Body of pancreas (tissue), 4 donors: Measurements from ENCODE around the gene LRRK1. TPM values are rescaled to one million over a fixed set of nuclear protein-coding genes. Genes with fewer than 3 reads are reported as not detected.

Source experiments
- ATAC-seq: fragments of 150-250 bp; one replicate; pipeline ENCODE4 v1.9.1; 2016
- DNase-seq, 4 donors: peaks; one replicate each; pipeline ENCODE4 v3.0.0-alpha.2; 2019
- H3K27ac ChIP-seq, 4 donors: fragments of 200-600 bp; sonication (generic); 1 replicate in 3 of 4; 2 replicates in 1 of 4; pipeline versions ENCODE4 v1.5.1 to v1.6.1; 2016 to 2019; ENCODE audit warnings: mild to moderate bottlenecking in 1 of 4, mixed read lengths in 1 of 4, moderate library complexity in 1 of 4
- H3K27me3 ChIP-seq, 2 donors: fragments of 200-600 bp; sonication (generic); one replicate each; pipeline ENCODE4 v1.6.0; 2016; ENCODE audit warnings: mild to moderate bottlenecking in 1 of 2
- H3K36me3 ChIP-seq, 2 donors: fragments of 200-600 bp; sonication (generic); replicated peaks in 1 of 2; 2 replicates each; pipeline ENCODE4 v1.5.1; 2016; ENCODE audit warnings: low read depth in 2 of 2; ENCODE audit not compliant: insufficient read depth in 1 of 2
- H3K4me1 ChIP-seq: fragments of 200-600 bp; sonication (generic); one replicate; pipeline ENCODE4 v1.6.0; 2016
- H3K4me3 ChIP-seq, 2 donors: fragments of 200-600 bp; sonication (generic); 1 replicate in 1 of 2; 2 replicates in 1 of 2; pipeline ENCODE4 v1.5.1; 2016 to 2019
- H3K9me3 ChIP-seq, 3 donors: fragments of 200-600 bp; sonication (generic); 1 replicate in 2 of 3; 2 replicates in 1 of 3; pipeline ENCODE4 v1.5.1; 2016
- CTCF ChIP-seq, 7 experiments: fragments of 450-650 bp in 4 of 7; fragments of 200-600 bp in 3 of 7; sonication (generic) in 3 of 7; IDR thresholded peaks; one replicate each; pipeline ENCODE4 v1.5.1; 2016 to 2019; ENCODE audit warnings: antibody characterized with exemption in 7 of 7
- POLR2A ChIP-seq, 3 donors: fragments of 450-650 bp; IDR thresholded peaks; one replicate each; pipeline ENCODE4 v1.6.1; 2016; ENCODE audit warnings: antibody characterized with exemption in 3 of 3, mild to moderate bottlenecking in 2 of 3
- WGBS, 2 donors: methylation state at CpG; one replicate each; pipeline ENCODE4 v1.1.5; 2017; 5-methylcytosine and 5-hydroxymethylcytosine counted together
- intact Hi-C: fragments of 100-400 bp; cut with DNase I; formaldehyde crosslinking; loops from one replicate; pipeline ENCODE4 v1.15.1; 2023
- total RNA-seq, 2 donors: library from RNA; depleted of rRNA; stranded (reverse); fragments of >200 nt; gene quantifications; one replicate each; pipeline ENCODE4 v1.1.0, GENCODE V29; 2016

The LRRK1 gene
- total RNA-seq, 2 donors from 2014 or later = 12.2 to 14.0 TPM

GRCh38 chr15:101103598-101103997, 184.4 kb downstream of the LRRK1 start:
- intact Hi-C loops = no loop called here
- TF ChIP-seq CTCF (IDR thresholded peaks at IDR 0.05) (no peak), POLR2A (IDR thresholded peaks at IDR 0.05) (no peak)
- no peak overlapping the region for H3K4me3 ChIP-seq
- ATAC-seq (no peak), DNase-seq (no peak)
- H3K36me3 ChIP-seq = no peaks in the 10 kb centered on the region
- H3K27me3 ChIP-seq = no peaks in the 10 kb centered on the region
- H3K27ac ChIP-seq = no peak overlapping the region
- H3K4me1 ChIP-seq = no peaks in the 10 kb centered on the region
- WGBS, 2 donors = 91 to 92% methylated on average over 8 of the region's 8 CpGs
- no peaks in the 10 kb centered on the region for H3K9me3 ChIP-seq

GRCh38 chr15:101104141-101104540, 185.0 kb downstream of the LRRK1 start:
- Histone ChIP-seq H3K36me3 (no peaks in the 10 kb centered on the region), H3K4me1 (no peaks in the 10 kb centered on the region), H3K4me3 (no peak overlapping the region), H3K27me3 (no peaks in the 10 kb centered on the region), H3K9me3 (no peaks in the 10 kb centered on the region), H3K27ac (no peak overlapping the region)
- 78 to 80% methylated on average over 9 of the region's 9 CpGs for WGBS, 2 donors
- TF ChIP-seq CTCF (IDR thresholded peaks at IDR 0.05) (no peak), POLR2A (IDR thresholded peaks at IDR 0.05) (no peak)
- intact Hi-C loops = no loop called here
- DNase-seq (no peak), ATAC-seq (no peak)

- intact Hi-C loops = no loop called here
- Histone ChIP-seq H3K27me3 (no peaks in the 10 kb centered on the region), H3K4me1 (no peaks in the 10 kb centered on the region), H3K9me3 (no peaks in the 10 kb centered on the region), H3K27ac (no peak overlapping the region), H3K36me3 (no peaks in the 10 kb centered on the region), H3K4me3 (no peak overlapping the region)
- DNase-seq (no peak), ATAC-seq (no peak)
- no peak for TF ChIP-seq POLR2A (IDR thresholded peaks at IDR 0.05)
- TF ChIP-seq CTCF (IDR thresholded peaks at IDR 0.05) = no peak
- 72 to 78% methylated on average over 7 of the region's 7 CpGs for WGBS, 2 donors
Observed at GRCh38 chr15:101105059-101105891, 186.1 kb downstream of the LRRK1 start.

GRCh38 chr15:101107101-101107500, 187.9 kb downstream of the LRRK1 start:
- H3K27ac ChIP-seq = no peak overlapping the region
- intact Hi-C loops = no loop called here
- TF ChIP-seq CTCF (IDR thresholded peaks at IDR 0.05) = no peak
- TF ChIP-seq POLR2A (IDR thresholded peaks at IDR 0.05) = no peak
- WGBS, 2 donors = 81 to 82% methylated on average over 6 to 7 of the region's 7 CpGs
- H3K4me1 ChIP-seq = no peaks in the 10 kb centered on the region
- no peaks in the 10 kb centered on the region for H3K27me3 ChIP-seq
- no peaks in the 10 kb centered on the region for H3K36me3 ChIP-seq
- no peak for DNase-seq
- H3K9me3 ChIP-seq = no peaks in the 10 kb centered on the region
- no peak overlapping the region for H3K4me3 ChIP-seq
- no peak for ATAC-seq
